GDM1 (cell line): ENCODE results near the gene ELP1.
A peak's percentile ranks its signal among the peaks of the same experiment; 100 is the strongest.
"Not testable (repeated sequence)": the region's sequence is repeated elsewhere in the genome, so short reads cannot be mapped to it uniquely, and the experiment has no call there.

Experiments used
- DNase-seq: peaks from one replicate; lab custom pipeline; 2025; lab: John Stamatoyannopoulos, UW

ELP1 gene

DNA sequence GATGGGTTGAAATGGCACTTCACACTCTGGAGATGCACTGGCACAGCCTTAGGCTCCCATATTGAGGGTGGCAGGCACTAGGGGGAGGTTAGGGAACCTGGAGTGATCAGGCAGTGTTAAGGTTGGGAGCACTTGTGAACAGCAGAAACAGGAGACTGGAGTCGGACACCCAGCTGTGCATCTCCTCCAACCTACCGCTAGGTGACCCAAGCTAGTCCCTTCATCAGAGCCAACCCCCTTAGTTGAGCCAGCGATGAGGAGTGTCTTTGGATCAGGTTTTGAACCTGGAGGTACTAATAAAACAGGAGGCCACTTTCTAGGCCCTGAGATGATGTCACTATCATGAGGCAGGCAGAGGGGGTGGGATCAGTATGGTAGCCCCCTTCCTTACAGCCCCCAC, 79.8 kb downstream of the ELP1 start:
- no peak for DNase-seq

GRCh38 chr9:108852079-108852478, 81.8 kb downstream of the ELP1 start:
- DNase-seq = no peak

DNA sequence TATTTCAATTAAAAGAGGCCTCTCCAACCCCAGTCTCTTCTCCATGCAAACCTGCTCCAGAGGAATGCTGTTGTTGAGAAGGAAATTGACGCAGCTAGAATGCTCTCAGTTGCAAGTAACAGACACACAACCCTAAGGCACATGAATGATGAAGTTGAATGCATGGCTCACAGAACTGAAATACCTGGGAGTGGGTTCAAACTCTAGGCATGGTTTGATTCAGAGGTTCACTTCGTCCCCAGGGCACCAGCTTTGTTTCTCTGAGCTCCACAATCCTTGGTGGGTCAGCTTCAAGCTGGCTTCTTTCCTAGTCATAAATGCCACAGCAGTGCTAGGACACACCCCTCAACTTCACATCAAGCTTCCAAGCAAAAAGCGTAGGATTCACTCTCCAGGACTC, 82.8 kb downstream of the ELP1 start:
- DNase-seq = no peak

DNA sequence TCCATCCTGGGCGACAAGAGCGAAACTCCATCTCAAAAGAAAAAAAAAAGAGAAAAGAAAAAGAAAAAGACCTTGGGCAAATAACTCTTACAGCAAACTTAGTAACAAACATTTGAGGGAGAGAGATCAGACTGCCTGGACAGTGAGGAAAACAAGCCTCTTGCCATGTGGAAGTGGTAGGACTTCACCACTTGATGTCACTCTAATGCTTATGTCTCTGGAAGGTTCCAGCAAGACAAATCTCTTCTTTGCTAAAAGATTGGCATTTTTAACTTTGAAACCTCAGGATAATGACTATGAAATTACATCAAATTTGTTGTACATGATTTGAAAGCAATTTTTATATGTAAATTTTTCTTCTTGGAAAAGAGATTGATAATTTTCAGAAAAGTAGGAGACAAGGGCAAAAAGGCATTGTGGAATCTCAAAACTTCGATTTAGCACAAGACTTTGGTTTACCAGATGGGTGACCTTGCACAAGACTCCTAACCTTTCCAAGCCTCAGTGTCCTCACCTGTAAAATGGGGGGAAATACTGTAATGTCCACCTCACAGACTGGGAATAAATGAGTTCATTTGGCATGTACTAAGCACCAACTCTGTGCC, 83.5 kb downstream of the ELP1 start:
- DNase-seq = no peak

GRCh38 chr9:108848296-108848695, 85.6 kb downstream of the ELP1 start:
- DNase-seq = not testable (repeated sequence)

DNA sequence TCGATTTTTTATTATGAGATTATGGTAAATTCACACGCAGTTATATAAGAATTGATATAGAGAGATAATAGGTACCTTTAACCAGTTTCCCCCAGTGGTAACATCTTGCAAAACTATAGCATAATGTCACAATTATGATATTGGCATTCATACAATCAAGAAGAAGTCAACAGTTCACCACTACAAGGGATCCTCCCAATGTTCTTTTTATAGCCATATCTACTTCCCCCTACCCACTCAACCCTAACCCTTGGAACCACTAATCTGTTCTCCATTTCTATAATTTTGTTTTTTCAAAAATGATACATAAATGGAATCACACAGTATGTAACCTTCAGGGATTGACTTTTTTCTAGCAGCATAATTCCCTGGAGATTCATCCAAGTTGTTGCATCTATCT, 88.0 kb downstream of the ELP1 start:
- DNase-seq = no peak

- no peak for DNase-seq
Observed at GRCh38 chr9:108845507-108845906, 88.4 kb downstream of the ELP1 start.

DNA sequence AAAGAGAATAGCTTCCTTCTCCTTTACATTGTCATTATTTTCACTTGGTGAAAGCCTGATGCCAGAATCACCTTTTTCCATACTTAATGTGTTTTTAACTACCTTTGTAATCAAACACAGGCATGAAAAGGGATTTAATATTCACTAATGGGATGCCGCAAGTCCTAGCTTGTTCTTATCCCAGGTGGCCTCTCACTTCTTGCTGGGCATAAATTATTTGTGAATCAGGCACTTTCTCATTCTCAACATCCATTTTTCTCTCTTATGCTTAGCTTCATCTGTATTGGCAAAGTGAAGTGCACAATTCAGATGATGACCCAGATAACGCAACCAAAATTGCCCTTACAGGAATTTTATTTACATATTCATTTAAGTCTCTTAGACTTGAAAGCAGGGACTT, 89.1 kb downstream of the ELP1 start:
- DNase-seq = no peak

DNA sequence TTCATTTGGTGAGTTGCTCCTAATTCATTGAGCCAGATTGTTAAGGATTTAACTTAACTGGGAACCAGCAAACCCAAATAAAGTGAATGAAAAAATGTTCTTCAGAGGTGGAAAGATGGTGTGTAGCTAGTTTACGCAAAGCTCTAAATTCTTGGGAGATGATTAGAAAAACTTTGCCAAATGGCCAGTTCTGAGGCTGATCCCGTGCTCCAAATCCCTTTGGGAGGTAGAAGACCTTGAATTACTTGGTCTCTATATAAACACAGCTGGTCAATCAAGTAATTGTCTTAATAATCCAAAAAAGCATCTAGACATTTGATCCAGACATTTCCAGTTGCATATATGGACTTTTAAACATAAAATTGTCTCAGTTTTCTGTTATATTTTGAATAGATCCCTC, 89.5 kb downstream of the ELP1 start:
- no peak for DNase-seq

DNA sequence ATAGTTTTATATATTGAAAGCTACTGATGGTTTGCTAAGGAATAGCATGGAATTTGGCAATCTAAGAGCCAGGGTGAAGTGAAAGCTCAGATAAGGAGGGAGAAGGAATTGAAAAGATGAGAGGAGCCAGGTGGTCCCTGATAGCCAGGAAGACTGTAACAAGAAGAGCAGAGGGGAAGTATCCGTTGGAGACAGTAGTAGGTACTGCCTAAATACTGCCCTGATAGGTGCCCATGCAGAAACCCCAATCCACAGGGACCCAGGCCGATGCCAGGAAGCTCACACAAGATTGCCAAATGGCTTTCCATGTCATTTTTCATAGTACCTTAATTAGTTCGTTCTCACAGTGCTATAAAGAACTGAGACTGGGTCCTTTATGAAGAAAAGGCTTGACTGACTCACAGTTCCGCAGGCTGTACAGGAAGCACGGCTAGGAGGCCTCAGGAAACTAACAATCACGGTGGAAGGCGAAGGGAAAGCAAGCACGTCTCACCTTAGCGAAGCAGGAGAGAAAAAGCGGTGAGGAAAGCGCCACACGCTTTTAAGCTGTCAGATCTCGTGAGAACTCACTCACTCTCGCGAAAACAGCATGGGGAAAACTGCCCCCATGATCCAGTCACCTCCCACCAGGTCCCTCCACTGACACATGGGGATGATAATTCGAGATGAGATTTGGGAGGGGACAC, 91.2 kb downstream of the ELP1 start:
- DNase-seq = no peak

- not testable (repeated sequence) for DNase-seq
Observed at GRCh38 chr9:108839561-108839960, 94.4 kb downstream of the ELP1 start.

- no peak for DNase-seq
Observed at GRCh38 chr9:108838017-108838416, 95.9 kb downstream of the ELP1 start.

DNA sequence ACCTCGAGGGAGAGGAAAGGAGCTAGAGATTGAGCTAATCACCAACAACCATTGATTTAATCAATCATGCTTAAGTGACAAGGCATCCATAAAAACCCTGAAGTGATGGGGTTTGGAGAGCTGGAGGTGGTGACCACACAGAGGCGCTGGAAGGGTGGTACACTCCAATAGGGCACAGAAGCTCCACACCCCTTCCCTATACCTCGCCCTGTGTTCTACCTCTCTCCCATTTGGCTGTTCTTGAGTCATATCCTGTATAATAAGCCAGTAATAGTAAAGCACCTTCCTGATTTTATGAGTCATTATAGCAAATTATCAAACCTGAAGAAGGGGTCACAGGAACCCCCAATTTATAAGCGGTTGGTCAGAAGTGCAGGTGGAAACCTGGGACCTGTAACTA, 96.4 kb downstream of the ELP1 start:
- DNase-seq = no peak

DNA sequence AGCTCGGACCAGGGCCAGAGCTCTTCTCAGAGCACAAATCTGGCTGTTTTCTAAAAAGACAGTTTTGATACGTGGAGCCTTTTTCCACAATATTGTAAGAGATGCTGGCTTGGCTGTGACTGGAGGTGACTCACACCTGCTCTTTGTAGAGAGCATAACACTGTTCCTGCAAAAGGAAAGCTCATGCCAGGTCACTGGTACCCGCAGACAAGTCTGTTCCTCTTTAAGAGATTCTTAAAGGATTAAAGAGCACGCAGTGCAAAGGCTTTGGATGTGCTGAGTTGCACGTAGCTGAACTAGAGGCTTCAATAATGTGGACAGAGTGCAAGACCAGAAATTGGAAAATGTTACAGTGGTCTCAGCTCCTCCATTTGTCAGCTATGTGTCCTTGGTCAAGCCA, 97.1 kb downstream of the ELP1 start:
- DNase-seq = no peak

DNA sequence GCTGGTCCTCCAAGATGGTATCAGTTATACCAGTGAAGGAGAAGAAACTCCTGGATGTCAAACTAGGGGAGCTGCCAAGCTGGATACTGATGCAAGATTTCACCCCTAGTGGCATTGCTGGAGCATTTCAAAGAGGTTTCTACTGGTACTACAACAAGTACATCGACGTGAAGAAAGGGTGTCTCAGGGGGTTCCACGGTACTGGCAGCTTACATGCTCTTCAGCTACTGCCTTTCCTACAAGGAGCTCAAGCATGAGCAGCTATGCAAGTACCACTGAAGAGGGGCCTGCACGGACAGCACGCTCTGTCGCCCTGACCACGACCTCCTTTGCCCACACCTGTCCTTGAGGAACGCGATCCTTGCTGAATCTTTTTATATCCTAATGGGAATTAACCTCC, 97.6 kb downstream of the ELP1 start:
- DNase-seq = no peak

GRCh38 chr9:108835831-108836230, 98.1 kb downstream of the ELP1 start:
- no peak for DNase-seq

GRCh38 chr9:108834959-108835665, 98.8 kb downstream of the ELP1 start:
- DNase-seq = peak; percentile 48

DNA sequence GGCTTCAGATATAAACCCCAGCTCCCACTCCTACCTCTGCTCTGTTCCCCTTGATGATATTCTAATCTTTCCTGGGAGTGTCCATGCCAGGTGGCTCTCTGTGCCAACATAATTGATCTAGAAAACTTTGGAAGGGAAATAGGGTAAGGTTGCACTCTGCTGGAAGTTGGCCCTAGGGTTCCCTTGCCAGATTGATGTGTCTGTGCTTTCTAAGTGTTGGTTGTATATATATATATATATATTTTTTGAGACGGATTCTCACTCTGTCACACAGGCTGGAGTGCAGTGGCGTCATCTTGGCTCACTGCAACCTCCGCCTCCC, 101.8 kb downstream of the ELP1 start:
- no peak for DNase-seq

- DNase-seq = no peak
Observed at GRCh38 chr9:108831496-108832178, 102.3 kb downstream of the ELP1 start.

GRCh38 chr9:108830272-108830671, 103.7 kb downstream of the ELP1 start:
- no peak for DNase-seq

DNA sequence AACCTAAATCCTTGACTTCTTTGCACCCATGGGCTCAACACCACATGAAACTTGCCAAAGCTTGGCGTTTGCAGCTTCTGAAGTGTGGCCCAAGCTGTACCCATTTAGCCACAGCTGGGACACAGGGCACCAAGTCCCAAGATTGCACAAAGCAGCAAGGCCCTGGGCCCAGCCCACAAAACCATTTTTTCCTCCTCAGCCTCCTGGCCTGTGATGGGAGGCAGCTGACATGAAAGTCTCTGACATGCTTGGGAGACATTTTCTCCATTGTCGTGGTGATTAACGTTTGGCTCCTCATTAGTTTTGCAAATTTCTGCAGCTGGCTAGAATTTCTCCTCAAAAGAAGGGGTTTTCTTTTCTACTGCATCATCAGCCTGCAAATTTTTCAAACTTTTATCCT, 110.1 kb downstream of the ELP1 start:
- no peak for DNase-seq
